ENCODE data around the gene CHMP2B.

- TF ChIP-seq, protein P1, sequence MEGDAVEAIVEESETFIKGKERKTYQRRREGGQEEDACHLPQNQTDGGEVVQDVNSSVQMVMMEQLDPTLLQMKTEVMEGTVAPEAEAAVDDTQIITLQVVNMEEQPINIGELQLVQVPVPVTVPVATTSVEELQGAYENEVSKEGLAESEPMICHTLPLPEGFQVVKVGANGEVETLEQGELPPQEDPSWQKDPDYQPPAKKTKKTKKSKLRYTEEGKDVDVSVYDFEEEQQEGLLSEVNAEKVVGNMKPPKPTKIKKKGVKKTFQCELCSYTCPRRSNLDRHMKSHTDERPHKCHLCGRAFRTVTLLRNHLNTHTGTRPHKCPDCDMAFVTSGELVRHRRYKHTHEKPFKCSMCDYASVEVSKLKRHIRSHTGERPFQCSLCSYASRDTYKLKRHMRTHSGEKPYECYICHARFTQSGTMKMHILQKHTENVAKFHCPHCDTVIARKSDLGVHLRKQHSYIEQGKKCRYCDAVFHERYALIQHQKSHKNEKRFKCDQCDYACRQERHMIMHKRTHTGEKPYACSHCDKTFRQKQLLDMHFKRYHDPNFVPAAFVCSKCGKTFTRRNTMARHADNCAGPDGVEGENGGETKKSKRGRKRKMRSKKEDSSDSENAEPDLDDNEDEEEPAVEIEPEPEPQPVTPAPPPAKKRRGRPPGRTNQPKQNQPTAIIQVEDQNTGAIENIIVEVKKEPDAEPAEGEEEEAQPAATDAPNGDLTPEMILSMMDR (IDR thresholded peaks at IDR 0.05), result no peak
- TF ChIP-seq EP300 (IDR thresholded peaks at IDR 0.05), result no peak
- TF ChIP-seq POLR2A (IDR thresholded peaks at IDR 0.05), result no peak
Measured at GRCh38 chr3:87182023-87182422, 45.1 kb upstream of the CHMP2B start.

All from sigmoid colon (tissue), 4 donors.